ENCODE results near the gene ME2.
"Not testable (repeated sequence)": the region's sequence is repeated elsewhere in the genome, so short reads cannot be mapped to it uniquely, and the experiment has no call there.

The ME2 gene

DNA sequence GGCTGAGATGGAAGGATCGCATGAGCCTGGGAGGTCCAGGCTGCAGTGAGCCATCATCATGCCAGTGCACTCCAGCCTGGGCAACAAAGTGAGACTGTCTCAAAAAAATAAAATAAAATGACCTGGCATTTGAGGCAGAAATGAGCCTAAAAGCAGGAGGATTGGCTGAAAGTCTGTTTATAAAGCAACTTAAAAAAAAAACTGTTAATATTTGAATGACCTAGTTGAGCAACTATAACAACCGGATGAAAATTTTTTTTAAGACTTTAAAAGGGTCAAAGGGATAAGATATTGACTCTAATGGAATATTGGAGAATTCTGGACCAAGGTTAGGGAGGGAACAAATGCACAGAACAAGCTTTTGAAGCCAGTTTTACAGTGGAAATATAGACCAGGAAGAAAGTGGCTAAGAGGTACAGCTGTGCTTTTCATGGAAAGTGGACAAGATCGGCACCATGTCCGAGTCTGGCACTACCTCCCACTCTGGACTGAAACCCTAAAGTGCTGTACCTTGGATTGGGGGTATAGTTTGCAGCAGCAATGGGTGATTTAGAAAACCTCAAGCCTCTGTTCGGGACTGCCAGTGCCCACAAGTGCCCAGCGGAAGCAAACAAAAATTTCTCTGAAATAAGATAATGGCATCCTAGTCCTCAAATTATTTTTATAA lies 55.8 kb downstream of the ME2 start:
- ChIA-PET POLR2A (no interaction called here), CTCF (no interaction called here)
- DNase-seq (ENCODE audit: low read depth, low spot score), result no peak
- H3K4me3 ChIP-seq (ENCODE audit: low read depth, low read length), result no peak overlapping the region
- TF ChIP-seq, protein P1, sequence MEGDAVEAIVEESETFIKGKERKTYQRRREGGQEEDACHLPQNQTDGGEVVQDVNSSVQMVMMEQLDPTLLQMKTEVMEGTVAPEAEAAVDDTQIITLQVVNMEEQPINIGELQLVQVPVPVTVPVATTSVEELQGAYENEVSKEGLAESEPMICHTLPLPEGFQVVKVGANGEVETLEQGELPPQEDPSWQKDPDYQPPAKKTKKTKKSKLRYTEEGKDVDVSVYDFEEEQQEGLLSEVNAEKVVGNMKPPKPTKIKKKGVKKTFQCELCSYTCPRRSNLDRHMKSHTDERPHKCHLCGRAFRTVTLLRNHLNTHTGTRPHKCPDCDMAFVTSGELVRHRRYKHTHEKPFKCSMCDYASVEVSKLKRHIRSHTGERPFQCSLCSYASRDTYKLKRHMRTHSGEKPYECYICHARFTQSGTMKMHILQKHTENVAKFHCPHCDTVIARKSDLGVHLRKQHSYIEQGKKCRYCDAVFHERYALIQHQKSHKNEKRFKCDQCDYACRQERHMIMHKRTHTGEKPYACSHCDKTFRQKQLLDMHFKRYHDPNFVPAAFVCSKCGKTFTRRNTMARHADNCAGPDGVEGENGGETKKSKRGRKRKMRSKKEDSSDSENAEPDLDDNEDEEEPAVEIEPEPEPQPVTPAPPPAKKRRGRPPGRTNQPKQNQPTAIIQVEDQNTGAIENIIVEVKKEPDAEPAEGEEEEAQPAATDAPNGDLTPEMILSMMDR (IDR thresholded peaks at IDR 0.05; ENCODE audit: insufficient read depth, low read length, missing control alignments), result no peak

DNA sequence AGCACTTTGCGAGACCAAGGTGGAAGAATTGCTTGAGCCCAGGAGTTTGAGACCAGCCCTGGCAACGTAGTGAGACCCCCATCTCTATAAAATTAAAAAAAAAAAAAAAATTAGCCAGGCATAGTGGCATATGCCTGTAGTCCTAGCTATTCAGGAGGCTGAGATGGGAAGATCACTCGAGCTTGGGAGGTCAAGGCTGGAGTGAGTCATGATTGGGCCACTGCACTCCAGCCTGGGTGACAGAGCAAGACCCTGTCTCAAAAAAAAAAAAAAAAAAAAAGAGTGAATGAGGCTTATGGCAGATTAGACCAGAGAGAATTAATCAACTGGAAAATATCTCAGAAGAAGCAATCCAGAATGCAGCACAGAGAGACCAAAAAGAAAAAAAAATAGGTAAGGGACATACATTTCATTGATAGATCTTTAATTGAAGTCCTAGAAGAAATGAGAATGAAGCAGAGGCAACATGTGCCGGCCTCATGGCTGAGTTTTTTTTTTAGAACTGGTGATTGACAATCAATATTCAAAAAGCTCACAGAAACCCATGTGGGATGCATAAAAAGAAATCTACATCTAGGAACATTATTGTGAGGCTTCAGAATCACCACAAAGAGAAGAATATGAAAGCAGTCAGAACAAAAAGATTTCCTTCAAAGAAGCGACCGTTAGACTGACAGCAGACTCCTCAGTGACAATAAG lies 56.7 kb downstream of the ME2 start:
- no peak for DNase-seq (ENCODE audit: low read depth, low spot score)
- ChIA-PET POLR2A (no interaction called here), CTCF (no interaction called here)
- TF ChIP-seq, protein P1 (IDR thresholded peaks at IDR 0.05; ENCODE audit: insufficient read depth, low read length, missing control alignments), result no peak
- H3K4me3 ChIP-seq (ENCODE audit: low read depth, low read length), result no peak overlapping the region

- DNase-seq (ENCODE audit: low read depth, low spot score), result no peak
- ChIA-PET POLR2A (no interaction called here), CTCF (no interaction called here)
- TF ChIP-seq, protein P1 (IDR thresholded peaks at IDR 0.05; ENCODE audit: insufficient read depth, low read length, missing control alignments), result no peak
- no peak overlapping the region for H3K4me3 ChIP-seq (ENCODE audit: low read depth, low read length)
Measured at GRCh38 chr18:50937183-50937582, 58.3 kb downstream of the ME2 start.

DNA sequence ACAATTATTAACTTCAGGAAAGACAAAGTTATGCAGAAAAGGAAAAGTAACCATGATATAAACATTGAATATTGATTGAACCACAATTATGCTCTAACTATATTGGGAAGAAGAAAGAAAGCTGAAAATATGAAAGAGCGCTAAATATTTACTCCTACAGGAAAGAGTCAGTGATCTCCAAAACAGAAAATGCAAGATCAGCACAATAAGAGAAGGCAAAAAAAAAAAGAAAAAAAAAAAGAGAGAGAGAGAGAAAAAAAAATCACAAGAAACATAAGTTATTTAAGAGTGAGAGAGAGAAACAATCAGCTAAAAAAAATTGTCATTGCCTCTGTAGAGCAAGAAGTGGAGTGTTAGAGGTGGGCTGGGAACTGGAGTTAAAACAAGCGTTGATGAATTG lies 60.0 kb downstream of the ME2 start:
- CTCF ChIA-PET, result no interaction called here
- DNase-seq (ENCODE audit: low read depth, low spot score), result no peak
- TF ChIP-seq, protein P1 (IDR thresholded peaks at IDR 0.05; ENCODE audit: insufficient read depth, low read length, missing control alignments), result no peak
- POLR2A ChIA-PET, result no interaction called here
- H3K4me3 ChIP-seq (ENCODE audit: low read depth, low read length), result no peak overlapping the region

- ChIA-PET CTCF (no interaction called here), POLR2A (no interaction called here)
- TF ChIP-seq, protein P1 (IDR thresholded peaks at IDR 0.05; ENCODE audit: insufficient read depth, low read length, missing control alignments), result no peak
- H3K4me3 ChIP-seq (ENCODE audit: low read depth, low read length), result no peak overlapping the region
- DNase-seq (ENCODE audit: low read depth, low spot score), result no peak
Measured at GRCh38 chr18:50944245-50944932, 65.5 kb downstream of the ME2 start.

- H3K4me3 ChIP-seq (ENCODE audit: low read depth, low read length); POLR2A ChIA-PET; DNase-seq (ENCODE audit: low read depth, low spot score); CTCF ChIA-PET: not testable (repeated sequence)
Measured at GRCh38 chr18:50945918-50946317, 67.0 kb downstream of the ME2 start.

All from AG04449 (cell line).